Activated B cell treated with CpG ODN at 0.5 μM for 24 hours (primary cell): ENCODE measurements around the gene ADAD2. TPM values are rescaled to one million over a fixed set of nuclear protein-coding genes. Genes with fewer than 3 reads are reported as not detected.

ENCODE experiments used
- ATAC-seq: fragments of 200-7000 bp; cut with Tn5 transposase; one replicate; pipeline ENCODE4 v1.10.0; 2021; ENCODE audit warnings: low read depth, mild to moderate bottlenecking, moderate library complexity
- CTCF ChIA-PET: fragments of 350-600 bp; sonication (Branson Sonifier 250); formaldehyde crosslinking; loops from one replicate; lab custom pipeline; 2021; ENCODE audit warnings: antibody characterized with exemption; lab: Charles Lee
- POLR2A ChIA-PET: fragments of 350-600 bp; sonication (Branson Sonifier 250); formaldehyde crosslinking; loops from one replicate; lab custom pipeline; 2021; ENCODE audit warnings: antibody characterized with exemption; lab: Charles Lee
- DNase-seq: peaks from one replicate; pipeline ENCODE4 v3.0.0; 2022
- H3K27ac Mint-ChIP-seq: one replicate; pipeline ENCODE4 v1.8.0; 2020; ENCODE audit warnings: mixed read lengths
- H3K27me3 Mint-ChIP-seq: one replicate; pipeline ENCODE4 v1.8.0; 2021; ENCODE audit warnings: mixed read lengths
- H3K36me3 Mint-ChIP-seq: one replicate; pipeline ENCODE4 v1.8.0; 2021; ENCODE audit warnings: low read depth, mixed read lengths
- H3K4me1 Mint-ChIP-seq: one replicate; pipeline ENCODE4 v1.8.0; 2021; ENCODE audit warnings: mixed read lengths
- H3K4me3 Mint-ChIP-seq: one replicate; pipeline ENCODE4 v1.8.0; 2020; ENCODE audit warnings: mild to moderate bottlenecking, mixed read lengths
- H3K9me3 Mint-ChIP-seq: one replicate; pipeline ENCODE4 v1.8.0; 2020; ENCODE audit warnings: mixed read lengths
- intact Hi-C: fragments of 100-400 bp; cut with micrococcal nuclease; formaldehyde crosslinking; loops from one replicate; pipeline ENCODE4 v1.15.1; 2024
- total RNA-seq: library from RNA; stranded (reverse); gene quantifications from 2 replicates; pipeline ENCODE4 v1.2.3, GENCODE V29; 2022
- TF ChIP-seq, protein P1 (sequence below): fragments of 200-600 bp; IDR thresholded peaks from one replicate; pipeline ENCODE4 v1.8.0; 2022; ENCODE audit warnings: antibody characterized with exemption, mild to moderate bottlenecking

ADAD2 gene
- total RNA-seq, 1 donor from 2014 or later: not detected

DNA sequence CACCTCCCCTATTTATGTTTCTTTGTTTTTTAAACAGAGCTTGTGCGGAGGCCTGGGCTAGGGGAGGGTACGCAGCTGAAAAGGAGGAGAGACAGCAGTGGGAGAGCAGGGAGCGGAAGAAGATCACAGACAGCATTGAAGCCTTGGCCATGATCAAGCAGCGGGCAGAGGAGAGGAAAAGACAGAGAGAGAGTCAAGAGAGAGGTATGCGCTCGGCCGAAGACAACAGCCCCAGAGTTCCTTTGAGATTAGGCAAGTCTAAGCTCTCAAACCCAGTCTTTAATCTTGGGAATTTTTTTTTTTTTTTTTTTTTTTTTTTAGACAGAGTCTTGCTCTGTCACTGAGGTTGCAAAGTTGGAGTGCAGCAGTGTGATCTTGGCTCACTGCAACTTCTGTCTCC is 25.2 kb upstream of the ADAD2 start:
- no peaks in the 10 kb centered on the region for H3K4me1 Mint-ChIP-seq
- H3K36me3 Mint-ChIP-seq: no peaks in the 10 kb centered on the region
- CTCF ChIA-PET: no interaction called here
- no peak overlapping the region for H3K4me3 Mint-ChIP-seq
- DNase-seq: no peak
- no peaks in the 10 kb centered on the region for H3K9me3 Mint-ChIP-seq
- no peak for ATAC-seq
- peaks cover 27% of the 10 kb centered on the region for H3K27me3 Mint-ChIP-seq
- H3K27ac Mint-ChIP-seq: no peak overlapping the region
- TF ChIP-seq, protein P1, sequence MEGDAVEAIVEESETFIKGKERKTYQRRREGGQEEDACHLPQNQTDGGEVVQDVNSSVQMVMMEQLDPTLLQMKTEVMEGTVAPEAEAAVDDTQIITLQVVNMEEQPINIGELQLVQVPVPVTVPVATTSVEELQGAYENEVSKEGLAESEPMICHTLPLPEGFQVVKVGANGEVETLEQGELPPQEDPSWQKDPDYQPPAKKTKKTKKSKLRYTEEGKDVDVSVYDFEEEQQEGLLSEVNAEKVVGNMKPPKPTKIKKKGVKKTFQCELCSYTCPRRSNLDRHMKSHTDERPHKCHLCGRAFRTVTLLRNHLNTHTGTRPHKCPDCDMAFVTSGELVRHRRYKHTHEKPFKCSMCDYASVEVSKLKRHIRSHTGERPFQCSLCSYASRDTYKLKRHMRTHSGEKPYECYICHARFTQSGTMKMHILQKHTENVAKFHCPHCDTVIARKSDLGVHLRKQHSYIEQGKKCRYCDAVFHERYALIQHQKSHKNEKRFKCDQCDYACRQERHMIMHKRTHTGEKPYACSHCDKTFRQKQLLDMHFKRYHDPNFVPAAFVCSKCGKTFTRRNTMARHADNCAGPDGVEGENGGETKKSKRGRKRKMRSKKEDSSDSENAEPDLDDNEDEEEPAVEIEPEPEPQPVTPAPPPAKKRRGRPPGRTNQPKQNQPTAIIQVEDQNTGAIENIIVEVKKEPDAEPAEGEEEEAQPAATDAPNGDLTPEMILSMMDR: no peak
- intact Hi-C loops: no loop called here
- POLR2A ChIA-PET: no interaction called here

DNA sequence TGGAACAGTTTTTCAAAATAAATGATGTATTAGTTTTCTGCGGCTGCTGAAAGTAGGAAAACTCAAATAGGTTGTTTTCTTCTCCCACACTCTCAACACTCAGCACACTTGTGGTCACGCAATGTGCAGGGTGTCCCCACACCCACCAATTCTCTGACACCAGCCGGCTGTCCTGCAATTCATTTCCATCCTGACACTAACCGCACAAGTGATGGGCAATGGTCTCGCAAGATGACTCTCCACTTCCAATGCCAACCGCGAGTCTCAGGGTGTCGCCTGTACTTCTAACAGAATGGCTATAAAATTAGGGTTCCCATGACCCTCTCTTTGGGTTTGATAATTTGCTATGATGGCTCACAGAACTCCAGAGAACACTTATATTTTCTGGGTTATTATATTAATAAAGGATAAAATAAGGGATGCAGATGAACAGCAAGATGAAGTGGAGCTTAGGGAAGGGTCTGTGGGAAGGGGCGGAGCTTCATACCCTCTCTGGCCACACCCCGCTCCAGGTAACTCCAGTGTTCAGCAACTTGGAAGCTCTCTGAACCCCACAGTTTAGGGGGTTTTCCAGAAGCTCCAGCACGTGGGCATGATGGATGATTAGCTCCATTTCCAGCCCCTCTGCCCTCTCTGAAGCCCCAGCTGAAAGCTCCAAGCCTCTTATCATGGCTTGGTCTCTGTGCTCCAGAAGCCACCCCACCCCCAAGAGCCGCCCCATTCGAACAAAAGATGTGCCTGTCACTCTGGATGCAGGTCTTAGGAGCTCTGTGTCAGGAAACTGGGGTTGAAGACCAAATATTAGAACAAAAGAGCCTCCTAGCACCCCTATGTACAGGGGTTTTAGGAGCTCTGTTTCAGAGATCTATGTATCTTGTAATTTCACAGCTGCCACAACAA is 23.9 kb upstream of the ADAD2 start:
- no peak for ATAC-seq
- POLR2A ChIA-PET: no interaction called here
- Mint-ChIP-seq H3K27ac (no peak overlapping the region), H3K4me1 (no peaks in the 10 kb centered on the region), H3K27me3 (peaks cover 25% of the 10 kb centered on the region), H3K4me3 (no peak overlapping the region), H3K36me3 (no peaks in the 10 kb centered on the region), H3K9me3 (no peaks in the 10 kb centered on the region)
- DNase-seq: no peak
- TF ChIP-seq, protein P1: no peak
- intact Hi-C loops: no loop called here
- CTCF ChIA-PET: interaction anchor here (0.9 kb wide), 1 partner anchor 20 kb away, joined by 3 read pairs; no protein-coding TSS in a partner anchor

DNA sequence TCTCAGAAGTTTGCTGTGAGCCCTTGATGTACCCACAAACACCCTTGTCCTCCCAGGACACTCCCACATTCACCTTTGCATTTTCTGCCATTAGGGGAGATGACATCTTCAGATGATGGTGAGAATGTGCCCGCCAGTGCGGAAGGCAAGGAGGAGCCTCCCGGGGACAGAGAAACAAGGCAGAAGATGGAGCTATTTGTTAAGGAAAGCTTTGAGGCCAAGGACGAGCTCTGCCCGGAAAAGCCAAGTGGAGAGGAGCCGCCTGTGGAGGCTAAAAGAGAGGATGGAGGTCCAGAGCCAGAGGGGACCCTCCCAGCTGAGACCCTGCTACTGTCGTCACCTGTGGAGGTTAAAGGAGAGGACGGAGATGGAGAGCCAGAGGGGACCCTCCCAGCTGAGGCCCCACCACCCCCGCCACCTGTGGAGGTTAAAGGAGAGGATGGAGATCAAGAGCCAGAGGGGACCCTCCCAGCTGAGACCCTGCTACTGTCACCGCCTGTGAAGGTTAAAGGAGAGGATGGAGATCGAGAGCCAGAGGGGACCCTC is 21.1 kb upstream of the ADAD2 start:
- ATAC-seq (no peak), DNase-seq (no peak)
- Mint-ChIP-seq H3K36me3 (no peaks in the 10 kb centered on the region), H3K4me3 (no peak overlapping the region), H3K27me3 (peaks cover 21% of the 10 kb centered on the region), H3K9me3 (no peaks in the 10 kb centered on the region), H3K4me1 (no peaks in the 10 kb centered on the region), H3K27ac (no peak overlapping the region)
- intact Hi-C loops: no loop called here
- POLR2A ChIA-PET: no interaction called here
- TF ChIP-seq, protein P1: no peak
- CTCF ChIA-PET: no interaction called here

DNA sequence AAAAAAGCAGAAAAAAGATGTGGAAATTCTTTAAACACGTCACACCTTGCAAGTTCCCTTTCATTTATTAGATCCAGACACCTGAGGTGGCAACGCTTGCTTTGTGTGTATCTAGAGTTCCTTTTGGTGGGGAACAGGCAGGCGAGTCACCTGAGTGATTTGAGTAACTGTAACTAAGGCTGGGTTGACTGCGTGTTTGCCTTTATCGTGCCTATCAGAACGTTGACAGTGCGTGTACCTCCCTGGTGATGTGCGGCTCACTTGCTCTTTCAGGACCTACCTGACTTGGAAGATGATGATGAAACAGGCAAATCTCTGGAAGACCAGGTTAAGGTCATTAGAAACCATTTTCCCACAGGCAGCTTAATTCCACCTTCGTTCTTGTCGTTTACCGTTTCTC is 16.6 kb upstream of the ADAD2 start:
- ChIA-PET CTCF (interaction anchor here (0.6 to 2.8 kb wide), 4 partner anchors 58 to 216 kb away, joined by 3 to 11 read pairs (median 6); partner anchors contain the start of gene MBTPS1), POLR2A (no interaction called here)
- TF ChIP-seq, protein P1: no peak
- Mint-ChIP-seq H3K27me3 (peaks cover 9% of the 10 kb centered on the region), H3K27ac (no peak overlapping the region), H3K36me3 (peaks cover 14% of the 10 kb centered on the region), H3K9me3 (no peaks in the 10 kb centered on the region), H3K4me1 (peaks cover 5% of the 10 kb centered on the region), H3K4me3 (no peak overlapping the region)
- intact Hi-C loops: no loop called here
- DNase-seq: no peak
- ATAC-seq: no peak
